Raji (cell line): ENCODE results near the gene TRPM5.
A peak's percentile ranks its signal among the peaks of the same experiment; 100 is the strongest.

Experiments
- POLR2A ChIP-seq: IDR thresholded peaks from 2 replicates; pipeline ENCODE4 v1.6.1; 2011; ENCODE audit warnings: low read depth, low read length, control low read depth; ENCODE audit not compliant: insufficient read depth

Gene TRPM5

GRCh38 chr11:2415171-2415570 is 29.1 kb downstream of the TRPM5 start:
- no peak for TF ChIP-seq POLR2A

DNA sequence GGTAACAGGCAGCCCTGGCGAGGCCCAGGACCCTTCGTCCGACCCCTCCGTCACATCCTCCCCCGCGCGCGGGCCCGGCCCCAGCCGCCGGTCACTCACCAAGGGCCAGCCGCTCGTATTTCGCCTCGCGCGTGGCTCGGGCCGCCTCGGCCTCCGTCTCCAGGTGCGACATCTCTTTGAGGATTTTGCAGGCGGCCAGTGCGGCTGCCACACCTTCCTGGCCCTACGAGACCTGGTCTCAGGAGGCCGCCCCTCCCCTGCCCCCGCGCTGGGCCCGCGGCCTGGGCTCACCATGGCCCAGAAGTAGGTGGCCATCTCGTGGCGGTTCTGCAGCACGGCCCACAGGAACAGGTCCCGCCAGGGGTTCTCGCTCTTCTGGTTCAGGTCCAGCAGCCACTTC is 29.7 kb downstream of the TRPM5 start:
- TF ChIP-seq POLR2A, result no peak

DNA sequence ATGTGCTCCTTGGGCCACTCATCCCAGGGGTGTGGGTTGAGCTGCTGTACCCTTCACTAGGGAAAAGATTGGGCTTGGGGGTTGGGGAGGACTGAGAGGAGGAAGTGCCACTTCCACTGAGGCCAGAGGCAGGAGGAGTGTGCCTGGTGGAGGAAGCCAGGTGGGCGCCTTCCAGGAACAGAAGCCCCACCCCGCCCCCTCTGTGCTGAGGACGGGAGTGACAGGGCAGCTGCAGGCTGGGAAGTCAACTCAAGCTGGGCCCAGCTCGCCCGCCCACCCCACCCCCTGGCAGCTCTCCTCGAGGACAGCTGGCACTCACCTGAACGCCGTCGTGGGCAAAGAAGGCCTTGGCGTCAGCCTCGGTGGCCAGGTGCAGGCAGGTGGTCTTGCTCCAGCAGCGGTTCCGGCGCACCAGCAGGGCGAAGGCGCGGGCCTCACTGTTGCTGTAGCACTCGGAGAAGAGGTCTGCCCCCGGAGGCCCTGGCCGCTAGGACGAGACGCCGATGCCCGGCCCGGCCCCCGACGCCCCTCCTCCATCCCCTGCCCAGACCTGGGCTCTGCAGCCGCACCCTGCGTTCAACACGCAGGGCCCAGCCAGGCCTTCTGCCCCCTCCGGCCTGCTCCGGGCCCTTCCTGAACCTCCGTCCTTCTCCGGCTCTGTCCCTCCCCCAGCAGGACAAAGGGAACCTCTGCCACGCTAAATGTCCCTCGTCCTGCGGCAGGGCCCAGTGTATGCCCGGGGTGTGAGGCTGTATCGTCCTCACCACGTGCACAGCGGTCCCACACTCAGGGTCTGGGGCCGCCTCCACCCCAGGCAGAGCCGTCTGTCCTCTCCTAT is 30.4 kb downstream of the TRPM5 start:
- TF ChIP-seq POLR2A, result no peak

DNA sequence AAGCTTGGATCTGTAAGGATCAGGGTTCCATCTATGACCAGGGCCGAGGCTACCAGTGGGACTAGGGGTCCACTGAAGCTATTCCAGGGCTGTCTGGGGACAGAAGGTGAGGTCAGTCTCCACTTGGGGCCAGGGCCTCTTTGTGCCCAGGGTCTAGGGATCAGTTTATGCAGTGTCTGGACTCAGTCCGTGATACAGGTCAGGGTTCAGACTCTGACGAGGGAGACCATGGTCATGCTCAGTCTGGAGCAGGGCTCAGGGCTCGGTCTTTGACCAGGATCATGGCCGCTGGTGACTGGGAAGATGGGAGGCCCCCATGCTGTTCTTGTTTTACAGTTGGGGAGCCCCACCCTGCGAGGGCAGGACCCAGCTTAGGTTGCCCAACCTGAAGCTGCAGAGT is 32.0 kb downstream of the TRPM5 start:
- TF ChIP-seq POLR2A, result no peak

DNA sequence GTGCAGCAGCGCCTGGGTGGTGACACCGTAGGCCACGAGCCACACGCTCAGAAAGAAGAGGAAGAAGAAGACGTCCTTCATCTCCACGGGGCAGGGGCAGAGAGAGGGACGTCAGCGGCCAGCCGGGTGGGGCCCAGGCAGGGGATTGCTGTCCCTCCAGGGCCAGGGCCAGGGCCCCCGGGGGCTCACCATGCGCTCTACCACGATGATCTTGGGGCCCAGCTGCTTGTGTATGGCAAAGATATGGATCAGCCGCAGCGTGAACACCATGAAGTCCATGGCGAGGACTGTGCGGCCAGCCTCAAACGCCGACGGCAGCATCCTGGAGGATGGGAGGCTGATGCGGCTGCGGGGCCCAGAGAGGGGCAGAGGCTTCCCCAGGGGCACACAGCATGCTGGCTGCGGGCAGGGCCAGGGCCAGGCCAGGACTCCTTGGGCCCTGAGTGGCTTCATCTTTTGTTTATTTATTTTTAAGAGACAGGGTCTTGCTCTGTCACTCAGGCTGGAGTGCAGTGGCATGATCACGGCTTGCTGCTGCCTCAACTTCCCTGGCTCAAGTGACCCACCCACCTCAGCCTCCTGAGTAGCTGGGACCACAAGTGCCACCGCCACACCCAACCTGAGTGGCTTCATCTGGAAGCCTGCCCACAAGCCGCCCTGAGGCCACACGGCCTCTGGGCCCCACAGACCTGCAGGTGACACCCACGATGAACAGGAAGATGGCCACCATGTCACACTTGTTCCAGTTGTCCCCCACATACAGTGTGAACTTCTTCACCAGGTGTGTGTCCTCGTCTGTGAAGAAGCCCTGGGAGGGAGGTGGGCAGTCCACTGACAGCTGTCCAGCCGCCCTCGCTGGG is 32.6 kb downstream of the TRPM5 start:
- no peak for TF ChIP-seq POLR2A

- TF ChIP-seq POLR2A, result no peak
Observed at GRCh38 chr11:2410616-2411015, 33.7 kb downstream of the TRPM5 start.

- TF ChIP-seq POLR2A, result no peak
Observed at GRCh38 chr11:2409611-2410468, 34.5 kb downstream of the TRPM5 start.

DNA sequence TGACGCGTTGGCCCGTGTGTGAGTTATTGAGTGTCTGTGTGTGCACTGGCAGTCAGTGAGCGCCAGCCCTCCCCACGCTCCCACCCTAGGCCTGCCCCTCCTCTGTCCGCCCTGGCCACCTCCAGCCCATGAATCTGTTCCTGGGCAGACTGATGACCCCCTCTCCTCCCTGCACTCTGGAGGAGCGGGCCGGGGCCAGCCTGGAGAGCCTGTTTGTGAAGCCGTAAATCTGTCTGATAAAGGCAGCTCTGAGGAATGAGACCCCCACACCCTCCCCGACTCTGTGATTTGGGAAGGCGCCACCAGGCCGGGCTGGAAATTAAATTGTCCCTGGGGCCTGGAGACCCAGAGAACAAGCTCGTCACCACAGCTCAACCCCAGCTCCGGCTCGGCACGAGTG is 35.2 kb downstream of the TRPM5 start:
- no peak for TF ChIP-seq POLR2A

GRCh38 chr11:2408671-2409070 is 35.6 kb downstream of the TRPM5 start:
- no peak for TF ChIP-seq POLR2A

DNA sequence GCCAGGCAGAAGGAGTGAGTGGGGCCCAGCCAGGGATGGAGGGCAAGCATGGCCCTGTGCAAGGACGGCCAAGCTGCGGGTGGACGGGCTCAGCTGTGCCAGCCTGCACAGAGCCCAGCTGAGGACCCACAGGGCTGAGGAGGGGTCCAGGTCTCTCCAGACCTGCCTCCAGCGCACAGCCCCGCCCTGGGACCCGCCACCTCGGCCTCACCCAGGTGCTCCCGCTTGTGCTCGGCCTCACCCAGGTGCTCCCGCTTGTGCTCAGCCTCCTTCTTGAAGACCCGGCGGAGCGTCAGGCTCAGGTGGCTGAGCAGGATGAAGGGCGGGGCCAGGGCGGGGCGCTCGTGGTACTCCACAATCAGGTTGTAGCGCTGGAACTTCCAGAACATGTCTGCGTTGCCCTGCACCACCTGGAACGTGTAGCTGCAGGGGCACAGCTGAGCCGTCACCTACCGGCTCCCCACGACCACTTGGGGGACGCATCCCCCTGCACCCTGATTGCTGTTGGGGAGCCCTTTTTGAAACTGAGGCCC is 37.4 kb downstream of the TRPM5 start:
- TF ChIP-seq POLR2A, result no peak

- no peak for TF ChIP-seq POLR2A
Observed at GRCh38 chr11:2406451-2406850, 37.9 kb downstream of the TRPM5 start.

DNA sequence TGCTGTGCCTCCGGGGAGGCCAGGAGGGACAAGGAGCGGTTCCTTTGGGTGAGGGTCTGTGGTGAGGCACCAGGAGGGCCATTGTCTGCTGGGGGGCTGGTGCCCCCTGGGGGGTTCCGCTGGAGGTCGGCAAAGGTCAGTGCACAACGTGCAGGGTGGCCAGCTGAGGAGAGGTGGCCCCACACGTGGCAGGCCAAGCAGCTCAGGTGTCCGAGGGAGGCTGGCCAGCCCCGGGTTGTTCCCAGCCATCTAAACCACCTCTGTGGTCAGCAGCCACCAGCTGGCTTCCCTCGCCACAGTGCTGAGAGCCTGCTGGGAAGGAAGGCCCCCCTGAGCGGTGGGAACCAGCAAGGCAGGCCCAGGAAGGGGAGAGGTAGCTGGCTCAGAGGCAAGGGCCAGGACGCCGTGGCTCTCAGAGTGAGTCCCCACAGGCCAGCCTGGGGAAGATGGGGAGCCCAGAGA is 39.5 kb downstream of the TRPM5 start:
- peak; percentile 28; the same call in 1 of the 2 replicates for TF ChIP-seq POLR2A

- no peak for TF ChIP-seq POLR2A
Observed at GRCh38 chr11:2402890-2403645, 41.2 kb downstream of the TRPM5 start.

DNA sequence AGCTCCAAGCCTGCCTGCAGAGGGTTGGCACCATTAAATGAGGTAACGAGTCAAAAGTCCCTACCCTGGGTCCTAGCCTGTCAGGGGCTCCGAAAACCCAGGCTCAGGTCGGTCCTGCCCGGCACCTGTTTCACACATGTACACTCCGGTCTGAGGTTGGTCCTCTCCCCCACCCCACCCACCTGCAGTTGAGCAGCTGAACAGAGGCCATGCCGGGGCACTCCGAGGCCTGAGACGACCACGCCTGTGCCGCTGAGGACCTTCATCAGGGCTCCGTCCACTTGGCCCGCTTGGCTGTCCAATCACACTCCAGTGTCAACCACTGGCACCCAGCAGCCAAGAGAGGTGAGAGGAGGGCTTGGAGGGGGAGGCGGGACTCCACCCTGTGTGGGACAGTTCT is 42.2 kb downstream of the TRPM5 start:
- no peak for TF ChIP-seq POLR2A
